PC-9 (cell line): ENCODE data around the gene UAP1L1.

Source experiments
- EZH2 ChIP-seq: fragments of 200-600 bp; sonication (generic); IDR thresholded peaks from 2 replicates; pipeline ENCODE4 v1.8.0; 2017; ENCODE audit warnings: antibody characterized with exemption, low read depth
- TF ChIP-seq, protein P1 (sequence below): fragments of 200-600 bp; sonication (generic); conservative IDR thresholded peaks from 2 replicates; pipeline ENCODE4 v1.6.1; 2017; ENCODE audit warnings: mixed run types, antibody characterized with exemption, mild to moderate bottlenecking, moderate library complexity

DNA sequence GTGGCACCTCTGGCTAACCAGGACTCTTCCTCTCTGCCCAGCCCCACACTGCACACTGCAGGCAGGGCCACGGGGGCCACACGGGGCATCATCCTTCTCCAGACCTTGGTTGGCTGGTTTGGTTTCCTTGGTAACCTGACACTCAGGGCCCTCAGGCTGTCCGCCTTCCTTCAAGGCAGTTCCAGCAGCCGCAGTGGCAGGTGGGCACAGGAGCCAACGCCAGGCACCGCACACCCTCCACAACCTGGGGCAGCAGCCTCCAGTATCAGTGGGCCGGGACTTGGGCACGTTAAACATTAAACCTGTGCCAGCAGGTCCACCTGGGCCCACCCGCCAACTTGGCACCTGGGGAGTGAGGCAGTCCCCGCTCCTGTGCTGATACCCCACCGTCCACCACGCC, 33.3 kb upstream of the UAP1L1 start:
- TF ChIP-seq EZH2, result no peak
- TF ChIP-seq, protein P1, sequence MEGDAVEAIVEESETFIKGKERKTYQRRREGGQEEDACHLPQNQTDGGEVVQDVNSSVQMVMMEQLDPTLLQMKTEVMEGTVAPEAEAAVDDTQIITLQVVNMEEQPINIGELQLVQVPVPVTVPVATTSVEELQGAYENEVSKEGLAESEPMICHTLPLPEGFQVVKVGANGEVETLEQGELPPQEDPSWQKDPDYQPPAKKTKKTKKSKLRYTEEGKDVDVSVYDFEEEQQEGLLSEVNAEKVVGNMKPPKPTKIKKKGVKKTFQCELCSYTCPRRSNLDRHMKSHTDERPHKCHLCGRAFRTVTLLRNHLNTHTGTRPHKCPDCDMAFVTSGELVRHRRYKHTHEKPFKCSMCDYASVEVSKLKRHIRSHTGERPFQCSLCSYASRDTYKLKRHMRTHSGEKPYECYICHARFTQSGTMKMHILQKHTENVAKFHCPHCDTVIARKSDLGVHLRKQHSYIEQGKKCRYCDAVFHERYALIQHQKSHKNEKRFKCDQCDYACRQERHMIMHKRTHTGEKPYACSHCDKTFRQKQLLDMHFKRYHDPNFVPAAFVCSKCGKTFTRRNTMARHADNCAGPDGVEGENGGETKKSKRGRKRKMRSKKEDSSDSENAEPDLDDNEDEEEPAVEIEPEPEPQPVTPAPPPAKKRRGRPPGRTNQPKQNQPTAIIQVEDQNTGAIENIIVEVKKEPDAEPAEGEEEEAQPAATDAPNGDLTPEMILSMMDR, result no peak
